Measurements from ENCODE around the gene IRAK2.

Gene IRAK2

GRCh38 chr3:10245081-10245712 lies 80.5 kb downstream of the IRAK2 start:
- TF ChIP-seq CTCF (IDR thresholded peaks at IDR 0.05) = no peak
- H3K9me3 ChIP-seq = no peaks in the 10 kb centered on the region

GRCh38 chr3:10247679-10248183 lies 83.0 kb downstream of the IRAK2 start:
- no peaks in the 10 kb centered on the region for H3K36me3 ChIP-seq
- H3K4me1 ChIP-seq (ENCODE audit: control insufficient read depth in 1 of 2, insufficient read depth in 1 of 2, low read depth in 1 of 2, low read length in 1 of 2) = peaks cover 72 to 77% of the 10 kb centered on the region in 2 experiments
- H3K27me3 ChIP-seq = no peaks in the 10 kb centered on the region

More at GRCh38 chr3:10245081-10245712, 80.5 kb downstream of the IRAK2 start:
- peak overlapping the region; percentile 83 for H3K27ac ChIP-seq
- H3K36me3 ChIP-seq = peaks cover 5% of the 10 kb centered on the region
- H3K27me3 ChIP-seq = no peaks in the 10 kb centered on the region
- peaks cover 56 to 61% of the 10 kb centered on the region in 2 experiments for H3K4me1 ChIP-seq (ENCODE audit: control insufficient read depth in 1 of 2, insufficient read depth in 1 of 2, low read depth in 1 of 2, low read length in 1 of 2)
- no peak overlapping the region for H3K4me3 ChIP-seq (ENCODE audit: low read depth in 1 of 2, low read length in 1 of 2)

GRCh38 chr3:10248184-10248983 lies 83.7 kb downstream of the IRAK2 start, which contains the start of gene TATDN2:
Gene TATDN2, plus strand, starts transcription at chr3:10248459. Its CDS starts 742 bp downstream, at chr3:10249201.
- peaks cover 6% of the 10 kb centered on the region for H3K36me3 ChIP-seq
- H3K27me3 ChIP-seq = no peaks in the 10 kb centered on the region
- no peaks in the 10 kb centered on the region for H3K9me3 ChIP-seq
- TF ChIP-seq CTCF (IDR thresholded peaks at IDR 0.05) = peak; percentile 59
- H3K27ac ChIP-seq = peak within 1 kb of the TSS; percentile 94
- peak within 1 kb of the TSS; percentile 77 to 88 for H3K4me3 ChIP-seq (ENCODE audit: low read depth in 1 of 2, low read length in 1 of 2)
- peaks cover 72 to 75% of the 10 kb centered on the region in 2 experiments for H3K4me1 ChIP-seq (ENCODE audit: control insufficient read depth in 1 of 2, insufficient read depth in 1 of 2, low read depth in 1 of 2, low read length in 1 of 2)

More at GRCh38 chr3:10247679-10248183, 83.0 kb downstream of the IRAK2 start:
- peak overlapping the region; percentile 94 for H3K27ac ChIP-seq
- no peaks in the 10 kb centered on the region for H3K9me3 ChIP-seq
- H3K4me3 ChIP-seq (ENCODE audit: low read depth in 1 of 2, low read length in 1 of 2) = peak overlapping the region; percentile 77 to 88
- no peak for TF ChIP-seq CTCF (IDR thresholded peaks at IDR 0.05)

GRCh38 chr3:10248984-10249748 lies 84.4 kb downstream of the IRAK2 start:
- Histone ChIP-seq H3K4me1 (ENCODE audit: control insufficient read depth in 1 of 2, insufficient read depth in 1 of 2, low read depth in 1 of 2, low read length in 1 of 2) (peaks cover 69% of the 10 kb centered on the region in 2 experiments), H3K27me3 (no peaks in the 10 kb centered on the region), H3K9me3 (no peaks in the 10 kb centered on the region), H3K36me3 (peaks cover 14% of the 10 kb centered on the region), H3K27ac (peak overlapping the region; percentile 94), H3K4me3 (ENCODE audit: low read depth in 1 of 2, low read length in 1 of 2) (peak overlapping the region; percentile 77 to 88)
- TF ChIP-seq CTCF (IDR thresholded peaks at IDR 0.05) = no peak

- H3K27me3 ChIP-seq = no peaks in the 10 kb centered on the region
- H3K4me3 ChIP-seq (ENCODE audit: low read depth in 1 of 2, low read length in 1 of 2) = peak overlapping the region; percentile 77 to 88
- no peak for TF ChIP-seq CTCF (IDR thresholded peaks at IDR 0.05)
- peak overlapping the region; percentile 94 for H3K27ac ChIP-seq
- H3K36me3 ChIP-seq = peaks cover 17% of the 10 kb centered on the region
- no peaks in the 10 kb centered on the region for H3K9me3 ChIP-seq
- H3K4me1 ChIP-seq (ENCODE audit: control insufficient read depth in 1 of 2, insufficient read depth in 1 of 2, low read depth in 1 of 2, low read length in 1 of 2) = peaks cover 69% of the 10 kb centered on the region in 2 experiments
Measured at GRCh38 chr3:10249833-10250232, 85.1 kb downstream of the IRAK2 start.
